ENCODE data around the gene SLC26A9. TPM values are rescaled to one million over a fixed set of nuclear protein-coding genes. Genes with fewer than 3 reads are reported as not detected.

The SLC26A9 gene
- total and polyA plus RNA-seq, 9 of the 15 experiments (the other 6 are each of a cell fraction or from before 2014, with no cell fraction given) = 0.03 TPM; not detected in 8

GRCh38 chr1:205926636-205927035 lies 16.6 kb downstream of the SLC26A9 start:
- no peak for DNase-seq (ENCODE audit: extremely low read depth in 1 of 4, low spot score in 3 of 4)
- no peak for ATAC-seq
- Histone ChIP-seq H3K27me3 (ENCODE audit: control insufficient read depth in 2 of 2, insufficient read depth in 2 of 2, low read length in 2 of 2) (peaks cover 38 to 89% of the 10 kb centered on the region in 2 experiments), H3K9ac (ENCODE audit: insufficient read depth in 1 of 2, low read depth in 2 of 2, low read length in 2 of 2) (no peak overlapping the region), H3K9me1 (ENCODE audit: control insufficient read depth, insufficient read depth, low read length) (peaks cover 5% of the 10 kb centered on the region), H3K9me3 (replicated peaks; ENCODE audit: control insufficient read depth, insufficient read depth, low read depth, low read length) (no peaks in the 10 kb centered on the region), H3K27ac (ENCODE audit: extremely low read depth, low read depth, low read length) (no peak overlapping the region), H3K79me2 (ENCODE audit: control insufficient read depth, insufficient read depth, low read length) (no peaks in the 10 kb centered on the region), H3K4me3 (no peak overlapping the region), H4K20me1 (replicated peaks; ENCODE audit: control insufficient read depth, insufficient read depth, low read length) (peaks cover 13% of the 10 kb centered on the region; the same call in 1 of the 2 replicates), H3K4me2 (ENCODE audit: insufficient read depth, low read length) (no peak overlapping the region), H3K4me1 (replicated peaks in 1 of 2; ENCODE audit: control insufficient read depth in 2 of 2, insufficient read depth in 2 of 2, low read length in 2 of 2) (peaks cover 4 to 13% of the 10 kb centered on the region in 2 experiments; a peak in 3 of 5 replicates), H3K36me3 (ENCODE audit: control insufficient read depth, insufficient read depth, low read length) (no peaks in the 10 kb centered on the region), H2AFZ (ENCODE audit: low read depth, low read length) (no peak overlapping the region)
- intact Hi-C loops (cut with micrococcal nuclease) (no loop called here), in situ Hi-C loops (cut with MboI) (loop anchor here (5.0 to 10.0 kb wide), 2 partner anchors 134 to 178 kb away; no protein-coding TSS in a partner anchor)
- ChIA-PET CTCF (ENCODE audit: low intra/inter-chr PET ratio) (no interaction called here), POLR2A (no interaction called here)
- TF ChIP-seq ETV5 (CRISPR knock-in tag; IDR thresholded peaks at IDR 0.05; ENCODE audit: low read depth) = no peak
- no peak for TF ChIP-seq ATF3 (IDR thresholded peaks at IDR 0.05)
- no peak for TF ChIP-seq ATF3 (CRISPR knock-in tag; conservative IDR thresholded peaks at IDR 0.05)
- no peak for TF ChIP-seq ZC3H8 (IDR thresholded peaks at IDR 0.05)
- TF ChIP-seq BMI1 (IDR thresholded peaks at IDR 0.05; ENCODE audit: low read length) = no peak
- no peak for TF ChIP-seq PRPF4 (IDR thresholded peaks at IDR 0.05; ENCODE audit: insufficient read depth, low read depth, low read length, poor library complexity, severe bottlenecking)
- TF ChIP-seq BDP1 (IDR thresholded peaks at IDR 0.05; ENCODE audit: insufficient read depth, insufficient read length) = no peak
- TF ChIP-seq FOXJ3 (CRISPR knock-in tag; IDR thresholded peaks at IDR 0.05) = no peak
- no peak for TF ChIP-seq ELK1 (CRISPR knock-in tag; IDR thresholded peaks at IDR 0.05)
- TF ChIP-seq ZFP30 (CRISPR knock-in tag; IDR thresholded peaks at IDR 0.05; ENCODE audit: borderline replicate concordance) = no peak
- no peak for TF ChIP-seq NFYB (IDR thresholded peaks at IDR 0.05; ENCODE audit: extremely low read depth, insufficient read length)
- TF ChIP-seq UBTF (IDR thresholded peaks at IDR 0.05; ENCODE audit: borderline replicate concordance in 1 of 2, low read depth in 2 of 2, low read length in 2 of 2) = no peak
- no peak for TF ChIP-seq HMGXB4 (CRISPR knock-in tag; IDR thresholded peaks at IDR 0.05)
- no peak for TF ChIP-seq MEF2D (tag; conservative IDR thresholded peaks at IDR 0.05; ENCODE audit: low read depth)
- no peak for TF ChIP-seq CHD1 (IDR thresholded peaks at IDR 0.05; ENCODE audit: low read length)
- TF ChIP-seq BACH1 (tag; IDR thresholded peaks at IDR 0.05) = no peak
- WGBS (ENCODE audit: insufficient coverage, low coverage, missing lambda C conversion rate) = 0% methylated on average over 8 of the region's 8 CpGs
- BruUV-seq (replicated peaks) = no TSS peak
- FAIRE-seq = no peak
